Measurements from ENCODE around the gene DUS2. TPM values are rescaled to one million over a fixed set of nuclear protein-coding genes. Genes with fewer than 3 reads are reported as not detected.
"Not testable (repeated sequence)": the region's sequence is repeated elsewhere in the genome, so short reads cannot be mapped to it uniquely, and the experiment has no call there.

The DUS2 gene
- polyA plus RNA-seq, 4 donors = 7.6 to 12.6 (median 10.0) TPM

GRCh38 chr16:68028996-68029395 is 5.9 kb downstream of the DUS2 start:
- FAIRE-seq (no peak), DNase-seq (no peak)
- no peaks in the 10 kb centered on the region for H3K27me3 ChIP-seq (ENCODE audit: control insufficient read depth in 3 of 3, insufficient read depth in 3 of 3, low read length in 3 of 3)
- H3K9me3 ChIP-seq (ENCODE audit: control insufficient read depth in 2 of 2, insufficient read depth in 1 of 2, low read depth in 1 of 2, low read length in 1 of 2) = no peaks in the 10 kb centered on the region
- peaks cover 0 to 29% (median 0%) of the 10 kb centered on the region in 3 donors for H3K36me3 ChIP-seq (ENCODE audit: control insufficient read depth in 3 of 3, insufficient read depth in 2 of 3, low read depth in 1 of 3, low read length in 3 of 3)
- no peak overlapping the region for H3K4me3 ChIP-seq (ENCODE audit: low read depth in 1 of 3, low read length in 3 of 3)
- H3K4me1 ChIP-seq (ENCODE audit: control insufficient read depth in 3 of 3, insufficient read depth in 2 of 3, low read depth in 1 of 3, low read length in 2 of 3) = peaks cover 0 to 3% (median 2%) of the 10 kb centered on the region in 3 donors
- no peak overlapping the region for H3K27ac ChIP-seq (ENCODE audit: low read depth in 1 of 3, low read length in 2 of 3)
- 92 to 96% (median 92%) methylated on average over 3 of the region's 3 CpGs for WGBS, 3 donors

GRCh38 chr16:68030108-68030507 is 7.0 kb downstream of the DUS2 start:
- H3K36me3 ChIP-seq (ENCODE audit: control insufficient read depth in 3 of 3, insufficient read depth in 2 of 3, low read depth in 1 of 3, low read length in 3 of 3) = peaks cover 0 to 29% (median 0%) of the 10 kb centered on the region in 3 donors
- FAIRE-seq; H3K9me3 ChIP-seq (ENCODE audit: control insufficient read depth in 2 of 2, insufficient read depth in 1 of 2, low read depth in 1 of 2, low read length in 1 of 2); H3K27ac ChIP-seq (ENCODE audit: low read depth in 1 of 3, low read length in 2 of 3); H3K4me1 ChIP-seq (ENCODE audit: control insufficient read depth in 3 of 3, insufficient read depth in 2 of 3, low read depth in 1 of 3, low read length in 2 of 3); H3K27me3 ChIP-seq (ENCODE audit: control insufficient read depth in 3 of 3, insufficient read depth in 3 of 3, low read length in 3 of 3); DNase-seq; H3K4me3 ChIP-seq (ENCODE audit: low read depth in 1 of 3, low read length in 3 of 3): not testable (repeated sequence)
- WGBS, 3 donors = 79 to 87% (median 83%) methylated on average over 6 of the region's 6 CpGs

GRCh38 chr16:68031951-68032350 is 8.9 kb downstream of the DUS2 start:
- no peak overlapping the region for H3K4me3 ChIP-seq (ENCODE audit: low read depth in 1 of 3, low read length in 3 of 3)
- H3K36me3 ChIP-seq (ENCODE audit: control insufficient read depth in 3 of 3, insufficient read depth in 2 of 3, low read depth in 1 of 3, low read length in 3 of 3) = peaks cover 0 to 26% (median 0%) of the 10 kb centered on the region in 3 donors
- H3K27me3 ChIP-seq (ENCODE audit: control insufficient read depth in 3 of 3, insufficient read depth in 3 of 3, low read length in 3 of 3) = no peaks in the 10 kb centered on the region
- H3K9me3 ChIP-seq (ENCODE audit: control insufficient read depth in 2 of 2, insufficient read depth in 1 of 2, low read depth in 1 of 2, low read length in 1 of 2) = no peaks in the 10 kb centered on the region
- no peaks in the 10 kb centered on the region for H3K4me1 ChIP-seq (ENCODE audit: control insufficient read depth in 3 of 3, insufficient read depth in 2 of 3, low read depth in 1 of 3, low read length in 2 of 3)
- no peak for FAIRE-seq
- H3K27ac ChIP-seq (ENCODE audit: low read depth in 1 of 3, low read length in 2 of 3) = no peak overlapping the region
- DNase-seq = no peak
- WGBS, 3 donors = 87 to 98% (median 94%) methylated on average over 2 of the region's 2 CpGs

DNA sequence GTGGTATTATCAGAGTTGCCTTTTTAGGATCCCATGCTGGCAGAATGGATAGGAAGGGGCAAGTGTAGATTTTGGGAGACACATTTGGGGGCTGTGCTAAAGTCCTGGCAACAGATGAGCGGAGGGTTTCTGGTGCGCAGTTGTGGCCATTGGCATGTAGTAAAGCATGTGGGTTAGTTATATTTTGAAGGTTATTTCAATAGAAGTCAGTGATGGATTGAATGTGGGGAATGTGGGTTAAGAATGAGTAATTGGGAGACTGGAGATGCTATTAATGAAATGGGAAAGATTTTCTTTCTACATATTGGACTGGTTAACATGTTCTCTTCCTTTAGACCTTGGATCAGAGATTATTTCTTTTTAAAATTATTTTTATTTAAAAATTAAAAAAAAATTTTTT is 10.0 kb downstream of the DUS2 start:
- Histone ChIP-seq H3K27ac (ENCODE audit: low read depth in 1 of 3, low read length in 2 of 3) (no peak overlapping the region), H3K4me3 (ENCODE audit: low read depth in 1 of 3, low read length in 3 of 3) (no peak overlapping the region), H3K9me3 (ENCODE audit: control insufficient read depth in 2 of 2, insufficient read depth in 1 of 2, low read depth in 1 of 2, low read length in 1 of 2) (no peaks in the 10 kb centered on the region), H3K4me1 (ENCODE audit: control insufficient read depth in 3 of 3, insufficient read depth in 2 of 3, low read depth in 1 of 3, low read length in 2 of 3) (no peaks in the 10 kb centered on the region), H3K27me3 (ENCODE audit: control insufficient read depth in 3 of 3, insufficient read depth in 3 of 3, low read length in 3 of 3) (no peaks in the 10 kb centered on the region), H3K36me3 (ENCODE audit: control insufficient read depth in 3 of 3, insufficient read depth in 2 of 3, low read depth in 1 of 3, low read length in 3 of 3) (peaks cover 0 to 23% (median 0%) of the 10 kb centered on the region in 3 donors)
- FAIRE-seq (no peak), DNase-seq (no peak)
- 96 to 100% (median 98%) methylated on average over 2 of the region's 2 CpGs for WGBS, 3 donors

GRCh38 chr16:68035227-68035626 is 12.1 kb downstream of the DUS2 start:
- Histone ChIP-seq H3K4me1 (ENCODE audit: control insufficient read depth in 3 of 3, insufficient read depth in 2 of 3, low read depth in 1 of 3, low read length in 2 of 3) (no peaks in the 10 kb centered on the region), H3K27me3 (ENCODE audit: control insufficient read depth in 3 of 3, insufficient read depth in 3 of 3, low read length in 3 of 3) (no peaks in the 10 kb centered on the region), H3K27ac (ENCODE audit: low read depth in 1 of 3, low read length in 2 of 3) (no peak overlapping the region), H3K9me3 (ENCODE audit: control insufficient read depth in 2 of 2, insufficient read depth in 1 of 2, low read depth in 1 of 2, low read length in 1 of 2) (no peaks in the 10 kb centered on the region), H3K4me3 (ENCODE audit: low read depth in 1 of 3, low read length in 3 of 3) (no peak overlapping the region), H3K36me3 (ENCODE audit: control insufficient read depth in 3 of 3, insufficient read depth in 2 of 3, low read depth in 1 of 3, low read length in 3 of 3) (peaks cover 0 to 21% (median 0%) of the 10 kb centered on the region in 3 donors)
- DNase-seq = no peak
- 93 to 98% (median 93%) methylated on average over 2 of the region's 2 CpGs for WGBS, 3 donors
- no peak for FAIRE-seq

DNA sequence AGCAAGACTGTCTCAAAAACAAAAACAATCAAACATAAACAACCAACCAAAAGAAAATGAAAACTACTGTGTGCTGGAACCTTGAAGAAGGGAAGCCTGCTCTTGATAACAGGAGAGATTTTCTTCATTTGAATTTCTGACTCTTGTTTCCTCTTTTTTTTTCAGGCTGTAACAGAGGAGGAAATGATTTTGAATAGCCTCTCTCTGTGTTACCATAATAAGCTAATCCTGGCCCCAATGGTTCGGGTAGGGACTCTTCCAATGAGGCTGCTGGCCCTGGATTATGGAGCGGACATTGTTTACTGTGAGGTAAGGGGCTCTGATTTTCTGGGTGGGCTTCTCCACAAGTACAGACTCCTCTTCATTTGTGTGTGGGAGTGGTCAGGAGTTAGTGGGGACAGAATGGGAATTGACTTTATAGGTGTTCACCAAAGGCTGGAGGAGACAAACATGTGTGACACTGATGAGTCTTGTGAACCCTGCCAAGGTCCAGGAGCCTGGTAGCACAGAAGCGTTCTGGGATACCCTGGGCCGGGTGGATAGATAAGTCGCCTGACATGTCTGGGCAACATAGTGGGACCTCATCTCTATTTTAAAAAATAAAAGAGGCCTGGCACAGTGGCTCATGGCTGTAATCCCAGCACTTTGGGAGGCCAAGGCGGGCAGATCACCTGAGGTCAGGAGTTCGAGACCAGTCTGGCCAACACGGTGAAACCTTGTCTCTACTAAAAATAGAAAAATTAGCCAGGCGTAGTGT is 14.9 kb downstream of the DUS2 start:
- 87 to 95% (median 90%) methylated on average over 9 of the region's 9 CpGs for WGBS, 3 donors
- no peaks in the 10 kb centered on the region for H3K4me1 ChIP-seq (ENCODE audit: control insufficient read depth in 3 of 3, insufficient read depth in 2 of 3, low read depth in 1 of 3, low read length in 2 of 3)
- H3K4me3 ChIP-seq (ENCODE audit: low read depth in 1 of 3, low read length in 3 of 3) = no peak overlapping the region
- no peaks in the 10 kb centered on the region for H3K27me3 ChIP-seq (ENCODE audit: control insufficient read depth in 3 of 3, insufficient read depth in 3 of 3, low read length in 3 of 3)
- H3K36me3 ChIP-seq (ENCODE audit: control insufficient read depth in 3 of 3, insufficient read depth in 2 of 3, low read depth in 1 of 3, low read length in 3 of 3) = peaks cover 0 to 21% (median 0%) of the 10 kb centered on the region in 3 donors
- no peak for FAIRE-seq
- DNase-seq = no peak
- H3K27ac ChIP-seq (ENCODE audit: low read depth in 1 of 3, low read length in 2 of 3) = peak overlapping the region in 1 of 3 donors; percentile 79
- H3K9me3 ChIP-seq (ENCODE audit: control insufficient read depth in 2 of 2, insufficient read depth in 1 of 2, low read depth in 1 of 2, low read length in 1 of 2) = no peaks in the 10 kb centered on the region

DNA sequence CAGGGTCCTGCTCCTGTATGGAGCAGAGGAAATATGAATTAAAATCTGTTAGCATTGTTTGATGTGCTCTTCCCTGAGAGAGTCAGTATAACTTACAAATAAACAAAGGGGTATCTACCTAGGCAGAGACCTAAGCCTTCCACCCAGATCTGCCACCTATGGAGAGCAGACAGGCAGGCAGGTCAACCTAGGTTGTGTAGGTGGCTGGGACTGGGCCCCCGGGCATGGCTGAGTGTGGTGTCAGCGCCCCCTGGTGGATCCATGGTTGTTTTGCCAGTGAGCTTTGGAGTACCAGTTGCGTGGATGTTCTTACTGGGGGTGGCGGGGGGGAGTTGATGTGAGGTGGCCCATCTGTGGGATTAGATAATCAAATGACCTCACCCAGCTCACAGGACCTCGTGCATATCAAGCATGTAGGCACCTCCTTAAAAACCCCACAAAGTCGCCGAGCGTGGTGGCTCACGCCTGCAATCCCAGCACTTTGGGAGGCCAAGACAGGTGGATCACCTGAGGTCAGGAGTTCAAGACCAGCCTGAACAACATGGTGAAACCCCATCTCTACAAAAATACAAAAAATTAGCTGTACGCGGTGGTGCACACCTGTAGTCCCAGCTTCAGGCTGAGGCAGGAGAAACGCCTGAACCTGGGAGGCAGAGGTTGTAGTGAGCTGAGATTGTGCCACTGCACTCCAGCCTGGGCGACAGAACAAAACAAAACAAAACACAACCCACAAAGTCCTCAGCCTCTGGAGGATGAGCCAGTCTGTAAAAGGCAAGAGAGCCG is 17.6 kb downstream of the DUS2 start:
- Histone ChIP-seq H3K9me3 (ENCODE audit: control insufficient read depth in 2 of 2, insufficient read depth in 1 of 2, low read depth in 1 of 2, low read length in 1 of 2) (no peaks in the 10 kb centered on the region), H3K36me3 (ENCODE audit: control insufficient read depth in 3 of 3, insufficient read depth in 2 of 3, low read depth in 1 of 3, low read length in 3 of 3) (peaks cover 0 to 27% (median 2%) of the 10 kb centered on the region in 3 donors), H3K27me3 (ENCODE audit: control insufficient read depth in 3 of 3, insufficient read depth in 3 of 3, low read length in 3 of 3) (no peaks in the 10 kb centered on the region), H3K27ac (ENCODE audit: low read depth in 1 of 3, low read length in 2 of 3) (no peak overlapping the region), H3K4me3 (ENCODE audit: low read depth in 1 of 3, low read length in 3 of 3) (no peak overlapping the region), H3K4me1 (ENCODE audit: control insufficient read depth in 3 of 3, insufficient read depth in 2 of 3, low read depth in 1 of 3, low read length in 2 of 3) (no peaks in the 10 kb centered on the region)
- DNase-seq = peak; percentile 80 to 86
- no peak for FAIRE-seq
- 63 to 70% (median 68%) methylated on average over 14 of the region's 14 CpGs for WGBS, 3 donors

DNA sequence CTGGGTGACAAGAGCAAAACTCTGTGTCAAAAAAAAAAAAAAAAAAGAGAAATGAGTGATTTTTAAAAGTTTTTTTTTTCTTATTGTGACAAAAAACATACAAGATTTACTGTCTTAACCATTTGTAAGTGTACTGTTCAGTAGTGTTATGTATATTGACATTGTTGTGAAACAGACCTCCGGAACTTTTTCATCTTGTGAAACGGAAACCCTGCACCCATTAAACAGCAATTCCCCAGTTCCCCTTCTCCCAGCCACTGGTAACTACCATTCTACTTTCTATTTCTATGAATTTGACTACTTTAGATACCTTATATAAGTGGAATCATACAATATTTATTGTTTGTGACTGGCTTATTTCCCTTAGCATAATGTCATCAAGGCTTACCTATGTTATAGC is 18.7 kb downstream of the DUS2 start:
- no peak for FAIRE-seq
- H3K4me3 ChIP-seq (ENCODE audit: low read depth in 1 of 3, low read length in 3 of 3) = no peak overlapping the region
- no peak overlapping the region for H3K27ac ChIP-seq (ENCODE audit: low read depth in 1 of 3, low read length in 2 of 3)
- no peaks in the 10 kb centered on the region for H3K27me3 ChIP-seq (ENCODE audit: control insufficient read depth in 3 of 3, insufficient read depth in 3 of 3, low read length in 3 of 3)
- peaks cover 0 to 24% (median 2%) of the 10 kb centered on the region in 3 donors for H3K36me3 ChIP-seq (ENCODE audit: control insufficient read depth in 3 of 3, insufficient read depth in 2 of 3, low read depth in 1 of 3, low read length in 3 of 3)
- WGBS, 3 donors = 88 to 98% (median 94%) methylated on average over 2 of the region's 2 CpGs
- no peaks in the 10 kb centered on the region for H3K4me1 ChIP-seq (ENCODE audit: control insufficient read depth in 3 of 3, insufficient read depth in 2 of 3, low read depth in 1 of 3, low read length in 2 of 3)
- H3K9me3 ChIP-seq (ENCODE audit: control insufficient read depth in 2 of 2, insufficient read depth in 1 of 2, low read depth in 1 of 2, low read length in 1 of 2) = no peaks in the 10 kb centered on the region
- no peak for DNase-seq
